ENCODE data around the gene AKR1C1. TPM values are rescaled to one million over a fixed set of nuclear protein-coding genes. Genes with fewer than 3 reads are reported as not detected.
"Not testable (repeated sequence)": the region's sequence is repeated elsewhere in the genome, so short reads cannot be mapped to it uniquely, and the experiment has no call there.

Gene AKR1C1
- 1.2 TPM for polyA plus RNA-seq (2012; ENCODE audit: insufficient read depth, insufficient read length, low read depth)

DNA sequence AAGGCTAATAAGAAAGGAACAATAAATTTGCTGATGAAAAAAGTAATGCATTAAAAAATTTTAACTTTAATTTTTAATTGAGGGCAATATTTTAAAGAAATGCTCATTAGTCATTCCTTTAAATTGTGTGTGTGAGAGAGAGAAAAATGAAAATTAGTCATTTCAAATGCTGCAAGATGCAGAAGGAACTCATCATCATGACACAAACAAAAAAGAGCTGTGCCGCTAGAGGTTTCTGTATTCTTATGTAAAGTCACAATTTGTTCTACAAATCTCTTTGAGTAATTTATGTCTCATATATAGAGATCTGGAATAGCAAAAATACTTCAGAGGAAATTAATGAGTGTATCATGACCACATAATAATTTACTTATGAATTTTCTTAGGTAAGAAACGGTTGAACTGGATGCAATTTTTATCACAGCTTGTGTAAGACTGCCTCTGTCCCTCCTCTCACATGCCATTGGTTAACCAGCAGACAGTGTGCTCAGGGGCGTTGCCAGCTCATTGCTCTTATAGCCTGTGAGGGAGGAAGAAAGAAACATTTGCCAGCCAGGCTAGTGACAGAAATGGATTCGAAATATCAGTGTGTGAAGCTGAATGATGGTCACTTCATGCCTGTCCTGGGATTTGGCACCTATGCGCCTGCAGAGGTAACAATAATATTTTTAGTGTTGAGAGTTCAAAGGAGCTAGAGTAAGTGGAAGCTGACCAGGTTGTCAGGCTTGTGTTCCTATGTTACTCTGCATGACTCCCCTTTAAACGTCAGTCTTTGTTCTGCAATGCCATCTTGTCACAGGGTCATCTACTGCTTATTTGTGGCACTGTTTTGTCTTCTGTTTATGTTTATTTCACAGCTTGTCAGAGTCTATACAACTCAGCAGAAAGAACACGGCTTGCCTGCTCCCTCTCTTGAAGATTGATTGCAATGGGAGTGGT, at the start of gene AKR1C1:
AKR1C1 (plus strand) TSS at position 540 of the 939 bp plus-strand sequence; CDS start at position 570, 30 bp downstream.
- not testable (repeated sequence) for H3K4me1 ChIP-seq; H3K9me3 ChIP-seq; H3K4me3 ChIP-seq (ENCODE audit: low read depth, low read length); DNase-seq; H3K36me3 ChIP-seq; H3K27me3 ChIP-seq

DNA sequence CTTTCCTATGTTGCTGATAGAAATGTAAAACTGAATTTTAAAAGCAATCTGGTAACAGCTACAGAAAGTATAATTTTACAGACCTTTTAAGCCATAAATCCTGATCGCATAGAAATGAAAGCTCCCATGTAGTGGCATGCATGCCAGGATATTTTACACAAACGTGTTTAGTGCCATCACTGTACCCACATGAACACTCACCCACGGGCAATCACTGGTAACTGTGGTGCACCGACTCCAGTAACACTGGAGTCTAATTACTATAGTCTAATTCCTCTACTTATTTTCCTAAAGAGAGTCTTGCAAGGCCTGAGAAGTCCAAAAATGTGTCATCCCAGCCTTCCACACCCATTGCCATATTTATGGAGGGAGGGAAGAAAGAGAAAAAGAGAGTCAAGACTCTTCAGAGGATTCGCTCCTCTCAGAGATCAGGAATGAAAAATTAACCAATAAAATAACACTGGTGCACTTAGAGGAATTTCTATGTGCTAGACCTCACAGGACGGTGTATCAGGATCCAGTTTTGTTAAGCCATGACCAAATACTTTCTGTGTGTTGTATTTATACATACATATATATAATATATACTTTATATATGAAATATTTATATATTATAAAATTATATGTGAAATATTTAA, 48.9 kb upstream of the AKR1C1 start:
- no peaks in the 10 kb centered on the region for H3K36me3 ChIP-seq
- no peak for DNase-seq
- no peaks in the 10 kb centered on the region for H3K9me3 ChIP-seq
- no peaks in the 10 kb centered on the region for H3K4me1 ChIP-seq
- no peaks in the 10 kb centered on the region for H3K27me3 ChIP-seq
- no peak overlapping the region for H3K4me3 ChIP-seq (ENCODE audit: low read depth, low read length)
- TF ChIP-seq, protein P1, sequence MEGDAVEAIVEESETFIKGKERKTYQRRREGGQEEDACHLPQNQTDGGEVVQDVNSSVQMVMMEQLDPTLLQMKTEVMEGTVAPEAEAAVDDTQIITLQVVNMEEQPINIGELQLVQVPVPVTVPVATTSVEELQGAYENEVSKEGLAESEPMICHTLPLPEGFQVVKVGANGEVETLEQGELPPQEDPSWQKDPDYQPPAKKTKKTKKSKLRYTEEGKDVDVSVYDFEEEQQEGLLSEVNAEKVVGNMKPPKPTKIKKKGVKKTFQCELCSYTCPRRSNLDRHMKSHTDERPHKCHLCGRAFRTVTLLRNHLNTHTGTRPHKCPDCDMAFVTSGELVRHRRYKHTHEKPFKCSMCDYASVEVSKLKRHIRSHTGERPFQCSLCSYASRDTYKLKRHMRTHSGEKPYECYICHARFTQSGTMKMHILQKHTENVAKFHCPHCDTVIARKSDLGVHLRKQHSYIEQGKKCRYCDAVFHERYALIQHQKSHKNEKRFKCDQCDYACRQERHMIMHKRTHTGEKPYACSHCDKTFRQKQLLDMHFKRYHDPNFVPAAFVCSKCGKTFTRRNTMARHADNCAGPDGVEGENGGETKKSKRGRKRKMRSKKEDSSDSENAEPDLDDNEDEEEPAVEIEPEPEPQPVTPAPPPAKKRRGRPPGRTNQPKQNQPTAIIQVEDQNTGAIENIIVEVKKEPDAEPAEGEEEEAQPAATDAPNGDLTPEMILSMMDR (IDR thresholded peaks at IDR 0.05; ENCODE audit: low read depth, low read length), result no peak

DNA sequence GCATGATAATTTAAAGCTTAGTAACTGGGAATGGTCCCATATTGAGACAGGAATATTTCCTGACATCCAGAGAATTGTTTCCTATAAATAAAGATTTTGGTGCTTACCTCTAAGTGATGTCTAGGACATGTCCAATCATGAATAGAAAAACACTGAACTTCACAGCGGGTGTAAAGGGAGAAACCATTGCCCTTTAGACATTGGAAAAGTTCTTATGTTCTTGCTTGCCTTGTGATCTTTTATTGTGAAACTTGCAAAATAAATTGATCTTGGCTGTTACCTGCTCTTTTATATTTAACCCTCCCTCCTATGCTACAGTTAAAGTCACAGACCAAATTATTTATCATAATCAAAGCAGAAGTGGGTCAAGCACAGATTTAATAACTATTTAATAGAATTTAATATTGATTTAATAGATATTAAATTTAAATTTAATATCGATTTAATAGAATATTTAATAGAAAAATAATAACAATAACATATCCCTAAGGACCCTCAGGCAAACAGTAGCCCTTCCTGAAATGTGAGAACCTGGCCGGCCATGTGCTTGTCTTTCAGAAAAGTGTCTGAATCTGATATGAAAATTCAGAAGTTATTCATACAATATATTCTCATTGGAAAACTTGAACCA, 47.0 kb upstream of the AKR1C1 start:
- Histone ChIP-seq H3K4me1 (no peaks in the 10 kb centered on the region), H3K4me3 (ENCODE audit: low read depth, low read length) (no peak overlapping the region), H3K27me3 (no peaks in the 10 kb centered on the region), H3K9me3 (no peaks in the 10 kb centered on the region), H3K36me3 (no peaks in the 10 kb centered on the region)
- no peak for DNase-seq
- TF ChIP-seq, protein P1 (IDR thresholded peaks at IDR 0.05; ENCODE audit: low read depth, low read length), result no peak

DNA sequence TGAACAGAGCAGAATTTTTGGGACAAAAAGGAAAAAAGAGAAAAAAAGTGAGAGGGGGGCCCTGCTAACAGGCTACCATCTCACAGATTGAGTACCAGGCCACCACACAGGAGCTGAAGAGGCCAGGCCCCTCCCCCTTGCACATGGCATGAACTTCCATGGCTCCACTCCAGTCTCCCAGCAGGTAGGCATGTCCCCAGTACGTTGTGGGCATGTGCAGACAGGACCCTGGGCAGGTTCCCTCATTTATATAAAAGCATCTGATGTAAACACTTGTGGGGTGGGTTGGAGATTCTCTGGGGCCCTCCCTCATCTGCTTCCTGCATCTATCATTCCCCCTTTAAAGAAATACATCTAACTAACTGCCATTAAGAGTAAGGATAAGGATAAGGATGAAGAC, 45.0 kb upstream of the AKR1C1 start:
- H3K9me3 ChIP-seq, result no peaks in the 10 kb centered on the region
- no peaks in the 10 kb centered on the region for H3K36me3 ChIP-seq
- TF ChIP-seq, protein P1 (IDR thresholded peaks at IDR 0.05; ENCODE audit: low read depth, low read length), result no peak
- no peaks in the 10 kb centered on the region for H3K4me1 ChIP-seq
- no peaks in the 10 kb centered on the region for H3K27me3 ChIP-seq
- no peak for DNase-seq
- H3K4me3 ChIP-seq (ENCODE audit: low read depth, low read length), result no peak overlapping the region

DNA sequence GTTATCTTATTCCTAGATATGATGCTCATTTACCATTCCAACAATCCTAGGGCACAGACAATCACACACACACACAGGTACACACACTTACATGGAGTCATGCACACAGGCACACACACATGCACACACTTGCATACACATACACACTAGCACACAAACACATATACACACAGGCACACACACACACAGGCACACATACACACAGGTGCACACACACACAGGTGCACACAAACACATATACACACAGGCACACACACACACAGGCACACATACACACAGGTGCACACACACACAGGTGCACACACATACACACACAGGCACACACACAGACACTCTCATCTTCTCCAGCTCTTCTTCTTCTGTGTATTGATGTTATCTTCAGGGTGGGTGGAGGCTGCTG, 38.7 kb upstream of the AKR1C1 start:
- not testable (repeated sequence) for H3K9me3 ChIP-seq; H3K27me3 ChIP-seq; H3K36me3 ChIP-seq; H3K4me1 ChIP-seq; H3K4me3 ChIP-seq (ENCODE audit: low read depth, low read length); DNase-seq

DNA sequence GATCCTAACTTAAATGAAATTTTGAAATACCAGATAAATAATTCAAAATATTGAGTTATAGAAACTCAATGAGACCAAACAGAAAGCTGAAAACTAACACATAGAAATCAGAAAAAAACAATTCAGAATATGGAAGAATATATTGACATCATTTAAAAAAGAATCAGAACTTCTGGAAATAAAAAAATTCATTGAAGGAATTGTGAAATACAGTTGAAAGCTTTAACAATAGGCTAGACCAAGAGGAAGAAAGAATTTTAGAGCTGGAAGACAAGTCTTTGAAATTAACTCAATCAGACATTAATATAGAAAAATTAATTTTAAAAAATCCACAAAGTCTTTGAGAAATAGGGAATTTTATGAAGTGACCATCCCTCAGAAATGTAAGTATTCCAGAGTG, 36.8 kb upstream of the AKR1C1 start:
- Histone ChIP-seq H3K36me3 (no peaks in the 10 kb centered on the region), H3K9me3 (no peaks in the 10 kb centered on the region), H3K27me3 (no peaks in the 10 kb centered on the region), H3K4me1 (no peaks in the 10 kb centered on the region), H3K4me3 (ENCODE audit: low read depth, low read length) (no peak overlapping the region)
- DNase-seq, result no peak
- TF ChIP-seq, protein P1 (IDR thresholded peaks at IDR 0.05; ENCODE audit: low read depth, low read length), result no peak

All from BE2C (cell line).